ENCODE measurements around the gene PSMB7.

DNA sequence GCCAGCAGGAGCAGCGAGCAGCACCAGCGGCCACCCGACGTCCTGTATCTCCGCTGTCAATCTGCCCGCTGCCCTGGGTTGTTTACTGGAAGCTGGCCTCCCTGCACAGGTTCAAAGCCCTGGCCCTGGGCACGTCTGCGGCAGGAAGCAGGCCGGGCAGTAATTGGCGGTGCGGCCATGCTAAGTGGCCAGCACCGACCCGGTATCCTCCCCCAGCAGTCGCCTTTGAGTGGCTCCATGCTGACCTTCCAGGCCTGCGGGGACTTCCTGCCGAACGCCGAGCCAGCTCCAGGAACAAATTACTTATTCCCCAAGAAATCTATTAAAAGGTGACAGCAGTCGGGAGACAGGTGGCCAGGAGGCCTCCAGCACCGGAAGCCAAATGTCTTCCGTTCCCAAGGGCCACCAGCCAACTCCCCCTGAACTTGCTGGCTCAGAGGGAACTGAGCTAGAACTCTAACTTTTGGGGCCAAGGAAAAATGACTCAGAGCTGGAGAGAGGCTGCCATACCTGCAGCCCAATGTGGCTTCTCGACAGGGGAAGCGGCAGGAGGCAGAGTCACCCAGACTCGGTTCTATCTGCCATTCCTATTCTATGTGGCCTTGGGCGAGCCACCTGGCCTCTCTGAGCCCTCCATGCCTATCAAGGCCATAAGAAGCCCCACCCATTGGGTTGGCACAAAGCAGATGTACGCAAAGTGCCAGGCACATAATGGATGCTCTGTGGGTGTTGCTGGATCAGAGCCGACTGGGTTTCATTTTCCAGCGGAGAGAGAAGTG, 13.7 kb upstream of the PSMB7 start:
- TF ChIP-seq POLR2A (IDR thresholded peaks at IDR 0.05; ENCODE audit: low read depth, low read length) (no peak), RAD21 (IDR thresholded peaks at IDR 0.05; ENCODE audit: low read length) (no peak), BHLHE40 (IDR thresholded peaks at IDR 0.05; ENCODE audit: low read depth, low read length) (no peak), SMC3 (IDR thresholded peaks at IDR 0.05; ENCODE audit: low read depth, low read length) (no peak), RFX5 (IDR thresholded peaks at IDR 0.05; ENCODE audit: low read depth, low read length) (no peak), MAZ (IDR thresholded peaks at IDR 0.05; ENCODE audit: borderline replicate concordance, low read depth, low read length) (no peak), RCOR1 (IDR thresholded peaks at IDR 0.05; ENCODE audit: insufficient replicate concordance, low read length) (no peak), CEBPB (IDR thresholded peaks at IDR 0.05; ENCODE audit: low read depth, low read length) (no peak), CHD1 (IDR thresholded peaks at IDR 0.05; ENCODE audit: low read depth, low read length) (no peak), MXI1 (IDR thresholded peaks at IDR 0.05; ENCODE audit: borderline replicate concordance, low read depth, low read length) (no peak)
- TF ChIP-seq, protein P1, sequence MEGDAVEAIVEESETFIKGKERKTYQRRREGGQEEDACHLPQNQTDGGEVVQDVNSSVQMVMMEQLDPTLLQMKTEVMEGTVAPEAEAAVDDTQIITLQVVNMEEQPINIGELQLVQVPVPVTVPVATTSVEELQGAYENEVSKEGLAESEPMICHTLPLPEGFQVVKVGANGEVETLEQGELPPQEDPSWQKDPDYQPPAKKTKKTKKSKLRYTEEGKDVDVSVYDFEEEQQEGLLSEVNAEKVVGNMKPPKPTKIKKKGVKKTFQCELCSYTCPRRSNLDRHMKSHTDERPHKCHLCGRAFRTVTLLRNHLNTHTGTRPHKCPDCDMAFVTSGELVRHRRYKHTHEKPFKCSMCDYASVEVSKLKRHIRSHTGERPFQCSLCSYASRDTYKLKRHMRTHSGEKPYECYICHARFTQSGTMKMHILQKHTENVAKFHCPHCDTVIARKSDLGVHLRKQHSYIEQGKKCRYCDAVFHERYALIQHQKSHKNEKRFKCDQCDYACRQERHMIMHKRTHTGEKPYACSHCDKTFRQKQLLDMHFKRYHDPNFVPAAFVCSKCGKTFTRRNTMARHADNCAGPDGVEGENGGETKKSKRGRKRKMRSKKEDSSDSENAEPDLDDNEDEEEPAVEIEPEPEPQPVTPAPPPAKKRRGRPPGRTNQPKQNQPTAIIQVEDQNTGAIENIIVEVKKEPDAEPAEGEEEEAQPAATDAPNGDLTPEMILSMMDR (conservative IDR thresholded peaks at IDR 0.05; ENCODE audit: low read depth, low read length), result no peak
- TF ChIP-seq, protein P2, sequence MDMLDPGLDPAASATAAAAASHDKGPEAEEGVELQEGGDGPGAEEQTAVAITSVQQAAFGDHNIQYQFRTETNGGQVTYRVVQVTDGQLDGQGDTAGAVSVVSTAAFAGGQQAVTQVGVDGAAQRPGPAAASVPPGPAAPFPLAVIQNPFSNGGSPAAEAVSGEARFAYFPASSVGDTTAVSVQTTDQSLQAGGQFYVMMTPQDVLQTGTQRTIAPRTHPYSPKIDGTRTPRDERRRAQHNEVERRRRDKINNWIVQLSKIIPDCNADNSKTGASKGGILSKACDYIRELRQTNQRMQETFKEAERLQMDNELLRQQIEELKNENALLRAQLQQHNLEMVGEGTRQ (IDR thresholded peaks at IDR 0.05; ENCODE audit: low read depth, low read length), result no peak
- TF ChIP-seq, protein P3, sequence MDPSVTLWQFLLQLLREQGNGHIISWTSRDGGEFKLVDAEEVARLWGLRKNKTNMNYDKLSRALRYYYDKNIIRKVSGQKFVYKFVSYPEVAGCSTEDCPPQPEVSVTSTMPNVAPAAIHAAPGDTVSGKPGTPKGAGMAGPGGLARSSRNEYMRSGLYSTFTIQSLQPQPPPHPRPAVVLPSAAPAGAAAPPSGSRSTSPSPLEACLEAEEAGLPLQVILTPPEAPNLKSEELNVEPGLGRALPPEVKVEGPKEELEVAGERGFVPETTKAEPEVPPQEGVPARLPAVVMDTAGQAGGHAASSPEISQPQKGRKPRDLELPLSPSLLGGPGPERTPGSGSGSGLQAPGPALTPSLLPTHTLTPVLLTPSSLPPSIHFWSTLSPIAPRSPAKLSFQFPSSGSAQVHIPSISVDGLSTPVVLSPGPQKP (IDR thresholded peaks at IDR 0.05; ENCODE audit: borderline replicate concordance, low read depth, low read length), result no peak
